Endothelial cell of umbilical vein (primary cell): ENCODE measurements around the gene MSMB. TPM values are rescaled to one million over a fixed set of nuclear protein-coding genes. Genes with fewer than 3 reads are reported as not detected.

ENCODE experiments used
- BruUV-seq: library from RNA; stranded (reverse); fragments of 400-500 nt; replicated peaks from 2 replicates; lab custom pipeline; 2021; lab: Mats Ljungman, UMichigan
- CTCF ChIA-PET: fragments of 300-600, 350-600 bp; sonication (Branson Sonifier 250); formaldehyde crosslinking; loops from one replicate; lab custom pipeline; 2021; ENCODE audit warnings: antibody characterized with exemption, inconsistent platforms; lab: Charles Lee
- POLR2A ChIA-PET: fragments of 300-600, 350-600 bp; sonication (Branson Sonifier 250); formaldehyde crosslinking; loops from one replicate; lab custom pipeline; 2021; ENCODE audit warnings: antibody characterized with exemption, inconsistent platforms; lab: Charles Lee
- DNase-seq: peaks from one replicate; pipeline ENCODE4 v3.0.0-alpha.2; 2011; ENCODE audit warnings: low read depth, low spot score
- FAIRE-seq: peaks from 2 replicates; lab custom pipeline; 2011; peaks lifted over from hg19 to GRCh38; lab: Jason Lieb, UNC
- H2AFZ ChIP-seq: 2 replicates; pipeline ENCODE4 v1.6.0; 2012; ENCODE audit warnings: low read depth, low read length, control low read depth, inconsistent platforms
- H3K27ac ChIP-seq: 2 replicates; pipeline ENCODE4 v1.5.1; 2011; ENCODE audit warnings: low read depth, mild to moderate bottlenecking, control low read depth, low read length, moderate library complexity; ENCODE audit not compliant: insufficient read depth
- H3K27me3 ChIP-seq, 2 experiments: 2 replicates each; pipeline versions ENCODE4 v1.6.0 to v1.6.1; 2011; ENCODE audit warnings: low read length in 2 of 2, mixed read lengths in 1 of 2; ENCODE audit not compliant: control insufficient read depth in 2 of 2, insufficient read depth in 2 of 2
- H3K36me3 ChIP-seq, 2 experiments: 2 replicates in 1 of 2; 3 replicates in 1 of 2; pipeline ENCODE4 v1.5.1; 2011; ENCODE audit warnings: low read length in 2 of 2, mild to moderate bottlenecking in 1 of 2, moderate library complexity in 1 of 2; ENCODE audit not compliant: control insufficient read depth in 2 of 2, insufficient read depth in 2 of 2; ENCODE audit errors: extremely low read depth in 1 of 2
- H3K4me1 ChIP-seq: 3 replicates; pipeline ENCODE4 v1.5.1; 2011; ENCODE audit warnings: mild to moderate bottlenecking, low read length; ENCODE audit not compliant: control insufficient read depth, insufficient read depth; ENCODE audit errors: extremely low read depth
- H3K4me2 ChIP-seq: 2 replicates; pipeline ENCODE4 v1.6.1; 2011; ENCODE audit warnings: low read length, control low read depth, mixed read lengths; ENCODE audit not compliant: insufficient read depth
- H3K4me3 ChIP-seq, 3 experiments: fragments of 200-600 bp in 1 of 3; sonication (generic), shearing (Covaris generic) in 1 of 3; replicated peaks in 1 of 3; 2 replicates each; pipeline ENCODE4 v1.5.1; 2011 to 2016; ENCODE audit warnings: control low read depth in 3 of 3, low read length in 3 of 3, mild to moderate bottlenecking in 2 of 3, inconsistent platforms in 1 of 3, low read depth in 1 of 3, moderate library complexity in 1 of 3; ENCODE audit not compliant: insufficient read depth in 1 of 3
- H3K79me2 ChIP-seq: 2 replicates; pipeline ENCODE4 v1.6.0; 2012; ENCODE audit warnings: low read length, inconsistent platforms; ENCODE audit not compliant: control insufficient read depth, insufficient read depth
- H3K9ac ChIP-seq: replicated peaks from 2 replicates; pipeline ENCODE3; 2011; ENCODE audit warnings: low read length, control low read depth; ENCODE audit not compliant: insufficient read depth; ENCODE audit errors: extremely low read depth
- H3K9me1 ChIP-seq: replicated peaks from 3 replicates; pipeline ENCODE4 v1.6.0; 2011; ENCODE audit warnings: mild to moderate bottlenecking, low read length; ENCODE audit not compliant: control insufficient read depth, insufficient read depth; ENCODE audit errors: extremely low read depth
- H3K9me3 ChIP-seq: replicated peaks from 2 replicates; pipeline ENCODE4 v1.5.1; 2012; ENCODE audit warnings: low read length, inconsistent platforms; ENCODE audit not compliant: control insufficient read depth, insufficient read depth
- H4K20me1 ChIP-seq: replicated peaks from 2 replicates; pipeline ENCODE3; 2011; ENCODE audit warnings: mild to moderate bottlenecking, low read length; ENCODE audit not compliant: control insufficient read depth, insufficient read depth; ENCODE audit errors: extremely low read depth
- EZH2 ChIP-seq: IDR thresholded peaks from 2 replicates; pipeline ENCODE4 v1.6.1; 2012; ENCODE audit warnings: borderline replicate concordance, low read depth, mild to moderate bottlenecking, moderate library complexity, low read length, inconsistent platforms; ENCODE audit not compliant: severe bottlenecking
- FOS ChIP-seq: IDR thresholded peaks from 2 replicates; pipeline ENCODE4 v1.6.1; 2011; ENCODE audit warnings: mild to moderate bottlenecking, low read length, moderate library complexity, borderline replicate concordance; ENCODE audit not compliant: insufficient read depth
- GATA2 ChIP-seq: IDR thresholded peaks from 2 replicates; pipeline ENCODE4 v1.7.0; 2011; ENCODE audit warnings: low read depth, mild to moderate bottlenecking, moderate library complexity, mixed read lengths, low read length; ENCODE audit not compliant: insufficient read length, insufficient read depth
- JUN ChIP-seq: IDR thresholded peaks from 2 replicates; pipeline ENCODE4 v1.6.1; 2011; ENCODE audit warnings: borderline replicate concordance, low read depth; ENCODE audit not compliant: insufficient read length, insufficient read depth
- MYC ChIP-seq: IDR thresholded peaks from one replicate; pipeline ENCODE4 v1.6.1; 2011; ENCODE audit warnings: mild to moderate bottlenecking, low read depth, low read length
- POLR2A ChIP-seq: IDR thresholded peaks from 2 replicates; pipeline ENCODE4 v1.6.1; 2012; ENCODE audit warnings: low read depth, mild to moderate bottlenecking, control low read depth, low read length
- POLR2AphosphoS5 ChIP-seq: IDR thresholded peaks from 2 replicates; pipeline ENCODE4 v1.6.1; 2012; ENCODE audit warnings: low read depth, mild to moderate bottlenecking, control low read depth, low read length, moderate library complexity; ENCODE audit not compliant: insufficient read depth
- dilution Hi-C: fragments of 300-500 bp; cut with MboI; formaldehyde crosslinking; loops from one replicate; pipeline ENCODE4 v1.15.0; 2019; ENCODE audit warnings: low sequenced_read_pairs; ENCODE audit not compliant: extremely low pct_ligation_motif_present
- intact Hi-C: fragments of 100-400 bp; cut with micrococcal nuclease; formaldehyde crosslinking; loops from one replicate; pipeline ENCODE4 v1.10.0; 2022
- polyA plus RNA-seq, 4 experiments: library from polyadenylated mRNA; depleted of rRNA in 3 of 4; stranded (reverse) in 3 of 4; unstranded in 1 of 4; fragments of >200 nt; gene quantifications; 2 replicates each; pipeline versions ENCODE4 v1.2.1 to v1.2.3, GENCODE V29; 2011 to 2012; ENCODE audit warnings: missing spikeins in 1 of 4
- total RNA-seq: library from RNA; stranded (reverse); gene quantifications from 2 replicates; pipeline ENCODE4 v1.2.3, GENCODE V29; 2021
- TF ChIP-seq, protein P1 (sequence below), 2 donors: IDR thresholded peaks; 1 replicate in 1 of 2; 2 replicates in 1 of 2; pipeline ENCODE4 v1.5.1; 2011; ENCODE audit warnings: low read length in 2 of 2, mild to moderate bottlenecking in 2 of 2, moderate library complexity in 2 of 2, control low read depth in 1 of 2, inconsistent platforms in 1 of 2, low read depth in 1 of 2; ENCODE audit not compliant: insufficient read depth in 1 of 2; ENCODE audit errors: extremely low read depth in 1 of 2
- TF ChIP-seq, protein P2 (sequence below): IDR thresholded peaks from 2 replicates; pipeline ENCODE4 v1.6.1; 2011; ENCODE audit not compliant: insufficient read depth, insufficient read length

The MSMB gene
- total and polyA plus RNA-seq, 2 donors (not counting 3 experiments of a cell fraction or from before 2014, with no cell fraction given) = not detected

DNA sequence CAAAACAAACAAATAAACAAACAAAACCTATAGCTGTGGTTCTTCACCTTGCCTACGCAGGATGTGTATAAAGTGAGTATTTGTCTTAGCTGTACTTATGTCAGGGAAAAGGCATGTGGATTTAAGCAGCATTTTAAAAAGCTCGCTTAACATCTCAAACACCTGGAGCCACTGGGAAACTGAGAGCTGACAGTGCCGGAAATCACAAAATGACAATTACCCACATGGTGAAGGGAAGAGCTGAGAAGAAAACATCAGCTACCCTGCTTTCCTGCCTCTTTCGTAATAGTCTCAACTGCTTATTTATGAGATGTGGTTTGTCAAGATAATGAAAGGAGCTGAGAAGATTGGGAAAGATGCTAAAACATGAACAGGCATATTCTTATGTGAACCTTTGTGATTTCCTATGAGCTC lies 31.1 kb upstream of the MSMB start:
- no peaks in the 10 kb centered on the region for H3K9me3 ChIP-seq
- no peaks in the 10 kb centered on the region for H3K27me3 ChIP-seq
- no peak overlapping the region for H3K4me3 ChIP-seq
- H2AFZ ChIP-seq = no peak overlapping the region
- H4K20me1 ChIP-seq = no peaks in the 10 kb centered on the region
- no peaks in the 10 kb centered on the region for H3K36me3 ChIP-seq
- intact Hi-C loops (no loop called here), dilution Hi-C loops (no loop called here)
- no peak for FAIRE-seq
- no TSS peak for BruUV-seq
- no peak overlapping the region for H3K9ac ChIP-seq
- no peaks in the 10 kb centered on the region for H3K9me1 ChIP-seq
- no peaks in the 10 kb centered on the region for H3K4me1 ChIP-seq
- no peak overlapping the region for H3K27ac ChIP-seq
- ChIA-PET CTCF (interaction anchor here (0.6 kb wide), 1 partner anchor 242 kb away, joined by 4 read pairs; no protein-coding TSS in a partner anchor), POLR2A (no interaction called here)
- H3K4me2 ChIP-seq = no peak overlapping the region
- no peak for TF ChIP-seq POLR2AphosphoS5
- TF ChIP-seq GATA2 = no peak
- TF ChIP-seq JUN = no peak
- TF ChIP-seq, protein P1, sequence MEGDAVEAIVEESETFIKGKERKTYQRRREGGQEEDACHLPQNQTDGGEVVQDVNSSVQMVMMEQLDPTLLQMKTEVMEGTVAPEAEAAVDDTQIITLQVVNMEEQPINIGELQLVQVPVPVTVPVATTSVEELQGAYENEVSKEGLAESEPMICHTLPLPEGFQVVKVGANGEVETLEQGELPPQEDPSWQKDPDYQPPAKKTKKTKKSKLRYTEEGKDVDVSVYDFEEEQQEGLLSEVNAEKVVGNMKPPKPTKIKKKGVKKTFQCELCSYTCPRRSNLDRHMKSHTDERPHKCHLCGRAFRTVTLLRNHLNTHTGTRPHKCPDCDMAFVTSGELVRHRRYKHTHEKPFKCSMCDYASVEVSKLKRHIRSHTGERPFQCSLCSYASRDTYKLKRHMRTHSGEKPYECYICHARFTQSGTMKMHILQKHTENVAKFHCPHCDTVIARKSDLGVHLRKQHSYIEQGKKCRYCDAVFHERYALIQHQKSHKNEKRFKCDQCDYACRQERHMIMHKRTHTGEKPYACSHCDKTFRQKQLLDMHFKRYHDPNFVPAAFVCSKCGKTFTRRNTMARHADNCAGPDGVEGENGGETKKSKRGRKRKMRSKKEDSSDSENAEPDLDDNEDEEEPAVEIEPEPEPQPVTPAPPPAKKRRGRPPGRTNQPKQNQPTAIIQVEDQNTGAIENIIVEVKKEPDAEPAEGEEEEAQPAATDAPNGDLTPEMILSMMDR (IDR thresholded peaks at IDR 0.05; ENCODE audit: extremely low read depth in 1 of 2, insufficient read depth in 1 of 2, low read depth in 1 of 2, low read length in 2 of 2) = no peak
- TF ChIP-seq, protein P2, sequence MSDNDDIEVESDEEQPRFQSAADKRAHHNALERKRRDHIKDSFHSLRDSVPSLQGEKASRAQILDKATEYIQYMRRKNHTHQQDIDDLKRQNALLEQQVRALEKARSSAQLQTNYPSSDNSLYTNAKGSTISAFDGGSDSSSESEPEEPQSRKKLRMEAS = no peak
- no peak for TF ChIP-seq EZH2
- no peak for TF ChIP-seq FOS
- TF ChIP-seq MYC = no peak
- no peak for TF ChIP-seq POLR2A
- no peaks in the 10 kb centered on the region for H3K79me2 ChIP-seq
- DNase-seq = no peak
